Measurements from ENCODE around the gene HMG20A. TPM values are rescaled to one million over a fixed set of nuclear protein-coding genes. Genes with fewer than 3 reads are reported as not detected.
A peak's percentile ranks its signal among the peaks of the same experiment; 100 is the strongest.

Gene HMG20A
- total RNA-seq, 2 experiments from 2014 or later: 36.4 to 46.3 TPM

DNA sequence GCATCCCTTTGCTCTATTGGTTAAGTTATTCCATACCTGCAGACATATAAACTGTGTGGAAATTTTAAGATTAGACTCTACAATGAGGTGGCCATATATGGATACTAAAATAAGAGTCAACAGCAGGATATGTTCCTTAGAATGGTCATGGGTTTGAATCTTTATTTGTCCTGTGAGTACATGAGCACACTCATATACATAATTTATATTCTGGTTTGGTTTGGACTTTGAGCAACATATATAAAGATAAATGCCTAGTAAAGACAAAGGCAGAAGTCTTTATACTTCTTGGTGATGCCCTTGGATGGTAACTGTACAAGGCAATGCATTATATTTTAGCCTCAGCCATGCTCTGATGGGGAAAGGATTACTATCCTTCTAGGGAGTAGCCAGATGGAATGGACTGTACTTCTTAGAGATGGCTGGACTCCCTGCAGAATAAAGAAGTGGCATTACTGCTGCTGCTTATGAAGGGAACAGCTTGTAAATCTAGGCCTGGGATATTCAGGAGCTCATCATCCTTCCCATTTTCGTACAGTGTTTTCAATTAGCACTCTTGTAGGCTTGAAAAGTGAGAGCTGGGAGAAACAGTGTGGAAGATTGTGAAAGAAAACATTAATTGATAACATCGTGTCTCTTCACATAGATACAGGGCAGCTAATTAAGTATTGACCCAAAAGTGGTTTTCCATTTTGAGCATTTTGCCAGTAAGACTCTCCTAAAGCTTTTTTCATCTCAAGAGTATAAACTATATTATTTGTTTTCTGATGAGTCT, 60.4 kb downstream of the HMG20A start:
- Mint-ChIP-seq H3K36me3 (peaks cover 31% of the 10 kb centered on the region), H3K27me3 (no peaks in the 10 kb centered on the region), H3K9me3 (ENCODE audit: low read depth) (no peaks in the 10 kb centered on the region), H3K27ac (no peak overlapping the region), H3K4me1 (peaks cover 10% of the 10 kb centered on the region), H3K4me3 (no peak overlapping the region)
- DNase-seq (no peak), ATAC-seq (no peak)
- CTCF ChIA-PET: interaction anchor here (1.4 kb wide), 1 partner anchor 16 kb away, joined by 5 read pairs; no protein-coding TSS in a partner anchor

GRCh38 chr15:77481670-77482069, 61.0 kb downstream of the HMG20A start:
- H3K4me1 Mint-ChIP-seq: peaks cover 12% of the 10 kb centered on the region
- CTCF ChIA-PET: interaction anchor here (1.4 kb wide), 1 partner anchor 15 kb away, joined by 5 read pairs; no protein-coding TSS in a partner anchor
- DNase-seq (no peak), ATAC-seq (no peak)
- H3K27ac Mint-ChIP-seq: no peak overlapping the region
- H3K4me3 Mint-ChIP-seq: no peak overlapping the region
- no peaks in the 10 kb centered on the region for H3K27me3 Mint-ChIP-seq
- H3K36me3 Mint-ChIP-seq: peaks cover 33% of the 10 kb centered on the region
- H3K9me3 Mint-ChIP-seq (ENCODE audit: low read depth): no peaks in the 10 kb centered on the region

- Mint-ChIP-seq H3K4me3 (no peak overlapping the region), H3K36me3 (peaks cover 34% of the 10 kb centered on the region), H3K27ac (peak overlapping the region; percentile 39), H3K9me3 (ENCODE audit: low read depth) (no peaks in the 10 kb centered on the region), H3K27me3 (no peaks in the 10 kb centered on the region), H3K4me1 (peaks cover 20% of the 10 kb centered on the region)
- ATAC-seq (no peak), DNase-seq (no peak)
- CTCF ChIA-PET: interaction anchor here (1.4 kb wide), 1 partner anchor 14 kb away, joined by 5 read pairs; no protein-coding TSS in a partner anchor
These were observed 61.9 kb downstream of the HMG20A start for GRCh38 chr15:77482570-77482969.

GRCh38 chr15:77483425-77484140, 62.9 kb downstream of the HMG20A start:
- Mint-ChIP-seq H3K36me3 (peaks cover 33% of the 10 kb centered on the region), H3K9me3 (ENCODE audit: low read depth) (no peaks in the 10 kb centered on the region), H3K27me3 (no peaks in the 10 kb centered on the region), H3K4me3 (no peak overlapping the region), H3K27ac (no peak overlapping the region), H3K4me1 (peaks cover 19% of the 10 kb centered on the region)
- no peak for DNase-seq
- CTCF ChIA-PET: no interaction called here
- ATAC-seq: no peak

DNA sequence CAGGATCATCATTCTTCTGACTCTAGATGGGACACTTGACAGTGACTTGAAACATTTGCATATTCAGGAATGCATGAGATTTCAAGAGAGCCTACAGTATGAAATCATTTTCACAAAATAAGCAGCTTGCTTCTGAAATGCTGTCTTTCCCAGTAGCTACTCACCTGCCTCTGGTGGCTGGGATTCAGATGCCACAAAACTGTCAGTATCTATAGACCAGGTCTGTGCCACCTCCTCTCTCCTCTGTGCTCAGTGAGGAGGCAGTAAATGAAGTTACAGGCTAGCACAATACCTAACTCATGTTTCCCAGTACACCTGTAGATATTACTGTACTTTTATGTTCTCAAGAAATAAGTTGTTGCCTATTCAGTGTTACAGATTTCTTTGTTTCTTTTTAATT, 64.3 kb downstream of the HMG20A start:
- Mint-ChIP-seq H3K27me3 (no peaks in the 10 kb centered on the region), H3K9me3 (ENCODE audit: low read depth) (no peaks in the 10 kb centered on the region), H3K4me3 (no peak overlapping the region), H3K4me1 (peaks cover 10% of the 10 kb centered on the region), H3K36me3 (peaks cover 23% of the 10 kb centered on the region), H3K27ac (no peak overlapping the region)
- no peak for DNase-seq
- CTCF ChIA-PET: no interaction called here
- ATAC-seq: no peak

GRCh38 chr15:77486542-77487468, 66.1 kb downstream of the HMG20A start:
- Mint-ChIP-seq H3K4me3 (no peak overlapping the region), H3K9me3 (ENCODE audit: low read depth) (no peaks in the 10 kb centered on the region), H3K4me1 (peaks cover 10% of the 10 kb centered on the region), H3K27me3 (no peaks in the 10 kb centered on the region), H3K36me3 (peaks cover 18% of the 10 kb centered on the region), H3K27ac (no peak overlapping the region)
- CTCF ChIA-PET: interaction anchor here (2.3 kb wide), 1 partner anchor 10 kb away, joined by 6 read pairs; no protein-coding TSS in a partner anchor
- no peak for DNase-seq
- ATAC-seq: no peak

DNA sequence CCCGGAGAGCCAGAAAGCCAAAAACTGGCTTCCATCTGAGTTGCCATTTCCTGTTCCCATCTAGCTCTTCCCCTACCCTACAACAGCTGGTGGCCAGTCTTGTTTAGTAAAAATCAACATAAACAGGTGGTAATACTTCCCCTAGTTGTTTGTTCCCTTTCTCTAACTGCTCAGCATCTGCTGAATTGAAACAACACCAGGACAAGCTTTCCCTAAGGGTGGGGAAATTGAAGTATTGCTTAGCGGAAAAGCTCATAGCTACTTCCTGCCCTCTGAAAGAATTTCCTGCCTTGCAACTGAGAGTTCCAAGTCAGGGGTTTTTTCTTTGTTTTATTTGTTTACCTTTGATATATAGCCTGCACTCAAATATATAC, 66.8 kb downstream of the HMG20A start:
- ATAC-seq (no peak), DNase-seq (no peak)
- Mint-ChIP-seq H3K4me1 (peaks cover 10% of the 10 kb centered on the region), H3K4me3 (no peak overlapping the region), H3K9me3 (ENCODE audit: low read depth) (no peaks in the 10 kb centered on the region), H3K27ac (no peak overlapping the region), H3K36me3 (peaks cover 18% of the 10 kb centered on the region), H3K27me3 (no peaks in the 10 kb centered on the region)
- CTCF ChIA-PET: interaction anchor here (2.3 kb wide), 1 partner anchor 9 kb away, joined by 6 read pairs; no protein-coding TSS in a partner anchor

- Mint-ChIP-seq H3K27me3 (no peaks in the 10 kb centered on the region), H3K9me3 (ENCODE audit: low read depth) (no peaks in the 10 kb centered on the region), H3K27ac (no peak overlapping the region), H3K36me3 (peaks cover 14% of the 10 kb centered on the region), H3K4me1 (peaks cover 14% of the 10 kb centered on the region), H3K4me3 (no peak overlapping the region)
- CTCF ChIA-PET: interaction anchor here (2.3 kb wide), 1 partner anchor 9 kb away, joined by 6 read pairs; no protein-coding TSS in a partner anchor
- no peak for DNase-seq
- no peak for ATAC-seq
These were observed 67.2 kb downstream of the HMG20A start for GRCh38 chr15:77487888-77488287.

- Mint-ChIP-seq H3K9me3 (ENCODE audit: low read depth) (no peaks in the 10 kb centered on the region), H3K4me1 (peaks cover 23% of the 10 kb centered on the region), H3K27me3 (no peaks in the 10 kb centered on the region), H3K36me3 (peaks cover 14% of the 10 kb centered on the region), H3K27ac (no peak overlapping the region), H3K4me3 (no peak overlapping the region)
- ATAC-seq: no peak
- no peak for DNase-seq
- CTCF ChIA-PET: no interaction called here
These were observed 69.0 kb downstream of the HMG20A start for GRCh38 chr15:77489647-77490046.

GRCh38 chr15:77493324-77493907, 72.7 kb downstream of the HMG20A start:
- H3K4me3 Mint-ChIP-seq: no peak overlapping the region
- no peaks in the 10 kb centered on the region for H3K27me3 Mint-ChIP-seq
- no peaks in the 10 kb centered on the region for H3K9me3 Mint-ChIP-seq (ENCODE audit: low read depth)
- peaks cover 12% of the 10 kb centered on the region for H3K4me1 Mint-ChIP-seq
- peak; percentile 71 for ATAC-seq
- CTCF ChIA-PET: interaction anchor here (0.8 to 9.8 kb wide), 4 partner anchors 17 to 591 kb away, joined by 3 to 100 read pairs (median 5); no protein-coding TSS in a partner anchor
- H3K27ac Mint-ChIP-seq: peak overlapping the region; percentile 7
- H3K36me3 Mint-ChIP-seq: peaks cover 2% of the 10 kb centered on the region
- no peak for DNase-seq

GRCh38 chr15:77494073-77494867, 73.6 kb downstream of the HMG20A start:
- Mint-ChIP-seq H3K27me3 (no peaks in the 10 kb centered on the region), H3K36me3 (peaks cover 2% of the 10 kb centered on the region), H3K27ac (no peak overlapping the region), H3K4me1 (peaks cover 12% of the 10 kb centered on the region), H3K4me3 (no peak overlapping the region), H3K9me3 (ENCODE audit: low read depth) (no peaks in the 10 kb centered on the region)
- DNase-seq: no peak
- no peak for ATAC-seq
- CTCF ChIA-PET: interaction anchor here (0.8 to 9.8 kb wide), 5 partner anchors 18 to 592 kb away, joined by 3 to 100 read pairs (median 4); no protein-coding TSS in a partner anchor

DNA sequence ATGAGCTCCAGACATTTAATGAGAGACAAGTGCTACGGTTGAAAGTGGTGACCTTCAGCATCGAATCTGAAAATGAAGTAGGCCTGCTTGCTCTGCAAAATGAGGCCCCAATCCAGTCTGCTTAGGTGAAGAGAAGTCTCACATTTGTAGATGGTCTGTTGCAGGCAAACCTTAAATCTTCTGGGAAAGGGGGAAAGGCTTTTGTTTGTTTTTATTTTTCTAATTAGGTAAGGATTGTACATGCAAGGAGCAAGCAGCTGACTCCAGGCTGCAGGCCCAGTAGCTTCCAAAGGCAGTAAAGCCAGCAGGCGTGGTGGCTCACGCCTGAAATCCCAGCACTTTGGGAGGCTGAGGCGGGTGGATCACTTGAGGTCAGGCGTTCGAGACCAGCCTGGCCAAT, 74.3 kb downstream of the HMG20A start:
- peaks cover 2% of the 10 kb centered on the region for H3K36me3 Mint-ChIP-seq
- H3K4me3 Mint-ChIP-seq: no peak overlapping the region
- ATAC-seq: no peak
- CTCF ChIA-PET: interaction anchor here (1.0 to 9.8 kb wide), 2 partner anchors 48 to 308 kb away, joined by 4 to 100 read pairs; no protein-coding TSS in a partner anchor
- no peaks in the 10 kb centered on the region for H3K27me3 Mint-ChIP-seq
- no peaks in the 10 kb centered on the region for H3K9me3 Mint-ChIP-seq (ENCODE audit: low read depth)
- peaks cover 12% of the 10 kb centered on the region for H3K4me1 Mint-ChIP-seq
- no peak overlapping the region for H3K27ac Mint-ChIP-seq
- no peak for DNase-seq
